GM23338 (cell line): Measurements from ENCODE around the gene ZBTB22.

ENCODE experiments used
- CTCF ChIP-seq, 2 experiments: fragments of 200-600 bp in 1 of 2; sonication (generic) in 1 of 2; conservative IDR thresholded peaks; 2 replicates each; pipeline versions ENCODE4 v1.5.1 to v1.6.1; 2016 to 2017; ENCODE audit warnings: antibody characterized with exemption in 2 of 2, low read depth in 2 of 2, mild to moderate bottlenecking in 2 of 2, moderate library complexity in 1 of 2
- EZH2 ChIP-seq: fragments of 200-600 bp; sonication (generic); IDR thresholded peaks from one replicate; pipeline ENCODE4 v1.8.0; 2017; ENCODE audit warnings: antibody characterized with exemption, mild to moderate bottlenecking, low read depth; ENCODE audit not compliant: unreplicated experiment
- EZH2phosphoT487 ChIP-seq: fragments of 200-600 bp; sonication (generic); IDR thresholded peaks from one replicate; pipeline ENCODE4 v1.8.1; 2018; ENCODE audit warnings: antibody characterized with exemption; ENCODE audit not compliant: unreplicated experiment
- JUNB ChIP-seq: IDR thresholded peaks from one replicate; pipeline ENCODE4 v1.6.1; 2016; ENCODE audit warnings: antibody characterized with exemption; ENCODE audit not compliant: unreplicated experiment
- POLR2AphosphoS5 ChIP-seq: IDR thresholded peaks from 2 replicates; pipeline ENCODE4 v1.6.1; 2016; ENCODE audit warnings: antibody characterized with exemption, low read depth
- REST ChIP-seq: IDR thresholded peaks from one replicate; pipeline ENCODE4 v1.6.1; 2018; ENCODE audit warnings: antibody characterized with exemption; ENCODE audit not compliant: unreplicated experiment

GRCh38 chr6:33347816-33348215 lies 30.3 kb upstream of the ZBTB22 start:
- TF ChIP-seq CTCF (conservative IDR thresholded peaks at IDR 0.05; ENCODE audit: low read depth in 2 of 2) = no peak
- TF ChIP-seq JUNB = no peak
- TF ChIP-seq EZH2 = no peak
- TF ChIP-seq REST = no peak
- TF ChIP-seq EZH2phosphoT487 = no peak
- no peak for TF ChIP-seq POLR2AphosphoS5
